Stimulated activated CD8-positive, alpha-beta memory T cell treated with anti-CD3 and anti-CD28 coated beads, Interleukin-7, amount 100 ng/mL, for 4 hours (primary cell): ENCODE data around the gene TOMM20L.
"Not testable (repeated sequence)": the region's sequence is repeated elsewhere in the genome, so short reads cannot be mapped to it uniquely, and the experiment has no call there.

ENCODE experiments used
- DNase-seq, 2 donors: peaks; one replicate each; pipeline ENCODE4 v3.0.0-alpha.2; 2020; ENCODE audit warnings: low read depth in 2 of 2

Gene TOMM20L

GRCh38 chr14:58395812-58396788, at the start of gene TOMM20L:
TSS of gene TOMM20L (plus strand) at chr14:58395930. CDS start at chr14:58395958, 28 bp downstream.
- peak; percentile 26 to 64 for DNase-seq

- no peak for DNase-seq
Observed at GRCh38 chr14:58353516-58354299, 42.0 kb upstream of the TOMM20L start.

- DNase-seq: no peak
Observed at GRCh38 chr14:58354808-58355207, 40.9 kb upstream of the TOMM20L start.

GRCh38 chr14:58356268-58356667, 39.5 kb upstream of the TOMM20L start:
- no peak for DNase-seq

- not testable (repeated sequence) for DNase-seq
Observed at GRCh38 chr14:58362272-58362671, 33.5 kb upstream of the TOMM20L start.

GRCh38 chr14:58362798-58363412, 32.8 kb upstream of the TOMM20L start:
- DNase-seq: no peak

- no peak for DNase-seq
Observed at GRCh38 chr14:58364316-58364715, 31.4 kb upstream of the TOMM20L start.

- DNase-seq: no peak
Observed at GRCh38 chr14:58367296-58367695, 28.4 kb upstream of the TOMM20L start.

GRCh38 chr14:58368956-58369355, 26.8 kb upstream of the TOMM20L start:
- DNase-seq: no peak

- no peak for DNase-seq
Observed at GRCh38 chr14:58376791-58377190, 18.9 kb upstream of the TOMM20L start.

GRCh38 chr14:58390830-58391229, 4.9 kb upstream of the TOMM20L start:
- no peak for DNase-seq

GRCh38 chr14:58395562-58395811, 243 bp upstream of the TOMM20L start:
- no peak for DNase-seq

GRCh38 chr14:58397156-58397555, 1.4 kb downstream of the TOMM20L start:
- no peak for DNase-seq

- DNase-seq: no peak
Observed at GRCh38 chr14:58398495-58398894, 2.8 kb downstream of the TOMM20L start.

- no peak for DNase-seq
Observed at GRCh38 chr14:58398895-58399294, 3.2 kb downstream of the TOMM20L start.

GRCh38 chr14:58401587-58401986, 5.9 kb downstream of the TOMM20L start:
- DNase-seq: no peak

GRCh38 chr14:58408681-58409215, 13.0 kb downstream of the TOMM20L start:
- no peak for DNase-seq

GRCh38 chr14:58414845-58415244, 19.1 kb downstream of the TOMM20L start:
- no peak for DNase-seq

GRCh38 chr14:58415636-58416547, 20.2 kb downstream of the TOMM20L start:
- no peak for DNase-seq

GRCh38 chr14:58416934-58417333, 21.2 kb downstream of the TOMM20L start:
- not testable (repeated sequence) for DNase-seq

GRCh38 chr14:58426670-58427280, 31.0 kb downstream of the TOMM20L start:
- peak; percentile 30 to 34 for DNase-seq
